Measurements from ENCODE around the gene DLGAP4. TPM values are rescaled to one million over a fixed set of nuclear protein-coding genes. Genes with fewer than 3 reads are reported as not detected.

The DLGAP4 gene
- total RNA-seq, 1 donor from 2014 or later: 172 TPM

DNA sequence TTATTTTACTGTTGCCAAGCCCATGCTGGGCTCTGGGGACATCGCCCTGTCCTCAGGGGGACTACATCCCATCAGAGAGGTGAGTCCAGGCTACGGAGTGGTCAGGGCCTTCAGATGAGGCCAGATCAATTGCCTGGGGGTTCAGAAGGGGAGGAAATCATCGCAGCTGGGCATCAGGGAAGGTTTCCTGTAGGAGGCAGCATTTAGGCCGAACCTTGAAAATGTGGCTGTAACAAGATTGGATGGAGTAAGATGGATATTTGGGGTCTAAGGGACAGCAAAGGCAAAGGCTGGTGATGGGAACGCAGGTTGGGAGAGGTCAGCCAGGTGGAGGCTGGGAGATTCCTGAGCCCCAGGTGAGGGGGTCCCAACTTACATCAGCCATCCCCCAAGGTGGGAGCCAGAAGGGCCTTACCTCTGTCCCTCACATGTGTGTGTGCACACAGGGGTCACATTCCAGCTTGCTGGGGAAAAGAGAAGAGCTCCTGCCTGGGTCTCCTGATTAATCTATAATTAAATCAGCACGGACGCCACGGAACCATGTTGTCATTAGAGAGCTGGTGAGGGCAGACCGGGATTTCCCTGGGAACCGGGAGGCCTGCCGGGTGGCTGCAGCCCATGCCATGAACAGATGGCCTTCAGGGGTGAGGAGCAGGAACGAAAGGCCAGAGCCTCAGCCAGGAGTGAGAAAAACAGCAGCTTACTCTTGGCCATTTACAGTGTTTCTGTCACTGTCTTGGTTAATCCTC lies 30.5 kb upstream of the DLGAP4 start:
- no peak overlapping the region for H3K27ac Mint-ChIP-seq (ENCODE audit: unreplicated experiment)
- DNase-seq (ENCODE audit: low spot score): no peak

DNA sequence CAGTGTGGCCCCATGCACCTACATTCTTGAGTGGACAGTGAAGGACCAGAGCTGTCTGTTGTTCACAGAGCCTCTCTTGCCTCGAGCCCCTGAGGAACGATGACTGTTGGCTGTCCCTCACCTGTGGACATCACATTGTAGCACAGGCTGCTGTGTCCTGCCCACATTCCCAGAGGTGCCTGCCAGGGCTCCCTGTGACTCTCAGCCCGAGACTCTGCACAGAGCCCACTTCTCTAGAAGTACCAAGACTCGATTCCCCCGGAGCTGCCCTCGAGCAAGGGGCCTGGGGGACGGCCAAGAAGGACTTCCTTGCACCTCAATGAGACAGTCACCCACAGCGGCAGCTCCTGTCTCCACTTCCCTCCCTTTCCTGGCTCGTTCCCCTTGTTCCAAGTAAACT lies 28.6 kb upstream of the DLGAP4 start:
- peaks cover 2% of the 10 kb centered on the region for H3K27me3 Mint-ChIP-seq (ENCODE audit: unreplicated experiment)
- TF ChIP-seq, protein P1, sequence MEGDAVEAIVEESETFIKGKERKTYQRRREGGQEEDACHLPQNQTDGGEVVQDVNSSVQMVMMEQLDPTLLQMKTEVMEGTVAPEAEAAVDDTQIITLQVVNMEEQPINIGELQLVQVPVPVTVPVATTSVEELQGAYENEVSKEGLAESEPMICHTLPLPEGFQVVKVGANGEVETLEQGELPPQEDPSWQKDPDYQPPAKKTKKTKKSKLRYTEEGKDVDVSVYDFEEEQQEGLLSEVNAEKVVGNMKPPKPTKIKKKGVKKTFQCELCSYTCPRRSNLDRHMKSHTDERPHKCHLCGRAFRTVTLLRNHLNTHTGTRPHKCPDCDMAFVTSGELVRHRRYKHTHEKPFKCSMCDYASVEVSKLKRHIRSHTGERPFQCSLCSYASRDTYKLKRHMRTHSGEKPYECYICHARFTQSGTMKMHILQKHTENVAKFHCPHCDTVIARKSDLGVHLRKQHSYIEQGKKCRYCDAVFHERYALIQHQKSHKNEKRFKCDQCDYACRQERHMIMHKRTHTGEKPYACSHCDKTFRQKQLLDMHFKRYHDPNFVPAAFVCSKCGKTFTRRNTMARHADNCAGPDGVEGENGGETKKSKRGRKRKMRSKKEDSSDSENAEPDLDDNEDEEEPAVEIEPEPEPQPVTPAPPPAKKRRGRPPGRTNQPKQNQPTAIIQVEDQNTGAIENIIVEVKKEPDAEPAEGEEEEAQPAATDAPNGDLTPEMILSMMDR (IDR thresholded peaks at IDR 0.05; ENCODE audit: unreplicated experiment): no peak
- no peak for DNase-seq (ENCODE audit: low spot score)
- H3K4me3 Mint-ChIP-seq (ENCODE audit: unreplicated experiment): no peak overlapping the region
- H3K9me3 Mint-ChIP-seq (ENCODE audit: unreplicated experiment): no peaks in the 10 kb centered on the region
- H3K4me1 Mint-ChIP-seq (ENCODE audit: unreplicated experiment): peaks cover 2% of the 10 kb centered on the region
- H3K36me3 Mint-ChIP-seq (ENCODE audit: low read depth, unreplicated experiment): no peaks in the 10 kb centered on the region
- no peak overlapping the region for H3K27ac Mint-ChIP-seq (ENCODE audit: unreplicated experiment)

More for the DNA sequence above, 30.5 kb upstream of the DLGAP4 start:
- no peak overlapping the region for H3K4me3 Mint-ChIP-seq (ENCODE audit: unreplicated experiment)
- peaks cover 14% of the 10 kb centered on the region for H3K4me1 Mint-ChIP-seq (ENCODE audit: unreplicated experiment)
- no peaks in the 10 kb centered on the region for H3K36me3 Mint-ChIP-seq (ENCODE audit: low read depth, unreplicated experiment)
- TF ChIP-seq, protein P1 (IDR thresholded peaks at IDR 0.05; ENCODE audit: unreplicated experiment): no peak
- peaks cover 4% of the 10 kb centered on the region for H3K27me3 Mint-ChIP-seq (ENCODE audit: unreplicated experiment)
- no peaks in the 10 kb centered on the region for H3K9me3 Mint-ChIP-seq (ENCODE audit: unreplicated experiment)

DNA sequence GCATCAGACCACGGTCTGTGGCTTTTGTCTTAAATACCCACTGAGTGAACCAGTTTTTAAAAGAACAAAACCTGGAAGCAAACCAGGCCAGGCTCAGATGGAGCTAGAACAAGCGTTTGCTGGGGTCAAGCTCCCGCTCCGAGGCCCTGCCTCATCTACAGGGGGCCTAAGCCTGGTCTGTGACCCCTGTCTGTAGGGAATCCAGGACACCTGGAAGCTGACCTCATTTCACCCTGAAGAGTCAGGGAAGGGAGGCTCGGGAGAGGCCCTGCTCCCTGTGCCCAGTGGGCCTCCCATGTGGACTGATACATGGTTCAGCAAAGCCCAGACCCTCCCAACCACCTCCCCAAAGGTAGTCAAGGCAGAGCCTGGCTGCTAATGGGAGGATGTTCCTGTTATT lies 26.8 kb upstream of the DLGAP4 start:
- TF ChIP-seq, protein P1 (IDR thresholded peaks at IDR 0.05; ENCODE audit: unreplicated experiment): no peak
- Mint-ChIP-seq H3K4me1 (ENCODE audit: unreplicated experiment) (no peaks in the 10 kb centered on the region), H3K9me3 (ENCODE audit: unreplicated experiment) (no peaks in the 10 kb centered on the region), H3K27me3 (ENCODE audit: unreplicated experiment) (peaks cover 2% of the 10 kb centered on the region), H3K4me3 (ENCODE audit: unreplicated experiment) (no peak overlapping the region), H3K27ac (ENCODE audit: unreplicated experiment) (no peak overlapping the region), H3K36me3 (ENCODE audit: low read depth, unreplicated experiment) (no peaks in the 10 kb centered on the region)
- DNase-seq (ENCODE audit: low spot score): no peak

DNA sequence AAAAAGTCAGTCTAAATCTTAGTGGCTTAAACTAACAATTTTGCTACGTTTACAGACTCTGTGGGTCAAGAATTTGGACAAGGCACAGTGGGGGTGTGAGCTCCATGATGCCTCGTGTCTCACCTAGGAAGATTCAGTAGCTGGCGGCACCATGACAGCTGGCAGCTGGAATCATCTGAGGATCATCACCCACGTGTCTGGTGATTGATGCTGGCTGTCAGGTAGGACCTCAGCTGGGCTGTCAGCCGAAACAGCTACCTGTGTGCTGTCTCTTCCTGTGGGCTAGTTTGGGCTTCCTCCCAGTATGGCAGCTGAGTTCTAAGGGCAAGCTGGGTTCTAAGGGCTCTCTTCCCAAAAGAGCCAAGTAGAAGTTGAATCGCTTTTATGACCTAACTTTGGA lies 26.4 kb upstream of the DLGAP4 start:
- no peaks in the 10 kb centered on the region for H3K9me3 Mint-ChIP-seq (ENCODE audit: unreplicated experiment)
- H3K36me3 Mint-ChIP-seq (ENCODE audit: low read depth, unreplicated experiment): no peaks in the 10 kb centered on the region
- TF ChIP-seq, protein P1 (IDR thresholded peaks at IDR 0.05; ENCODE audit: unreplicated experiment): no peak
- no peak overlapping the region for H3K4me3 Mint-ChIP-seq (ENCODE audit: unreplicated experiment)
- no peaks in the 10 kb centered on the region for H3K4me1 Mint-ChIP-seq (ENCODE audit: unreplicated experiment)
- H3K27me3 Mint-ChIP-seq (ENCODE audit: unreplicated experiment): peaks cover 2% of the 10 kb centered on the region
- no peak overlapping the region for H3K27ac Mint-ChIP-seq (ENCODE audit: unreplicated experiment)
- no peak for DNase-seq (ENCODE audit: low spot score)

DNA sequence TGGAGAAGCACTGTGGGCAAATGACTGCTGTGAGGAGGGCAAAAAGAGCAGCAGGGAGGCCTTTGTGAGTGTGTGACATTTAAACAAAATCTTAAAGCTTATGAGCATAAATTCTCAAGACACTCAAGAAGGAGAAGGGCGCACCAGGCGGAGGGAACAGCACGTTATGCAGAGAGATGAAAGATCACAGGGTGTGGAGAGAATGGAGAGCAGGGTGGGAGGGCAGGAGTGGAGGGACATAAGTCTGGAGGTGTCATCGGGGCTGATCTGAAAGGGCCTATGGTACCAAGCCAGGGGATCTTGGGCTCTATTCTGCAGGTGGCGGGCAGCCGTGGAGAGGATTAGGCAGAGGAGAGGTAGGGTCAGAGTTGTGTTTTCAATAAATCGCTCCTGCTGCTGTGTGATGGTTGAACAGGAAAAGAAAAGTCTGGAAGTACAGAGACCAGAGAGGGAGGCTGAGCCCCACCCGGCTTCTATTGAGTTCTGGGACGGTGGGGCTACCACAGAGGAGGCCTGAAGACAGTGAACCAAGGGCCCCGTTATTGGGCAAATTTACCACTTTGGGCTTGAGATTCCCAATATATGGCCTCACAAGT lies 24.3 kb upstream of the DLGAP4 start:
- Mint-ChIP-seq H3K4me1 (ENCODE audit: unreplicated experiment) (no peaks in the 10 kb centered on the region), H3K27ac (ENCODE audit: unreplicated experiment) (no peak overlapping the region), H3K9me3 (ENCODE audit: unreplicated experiment) (no peaks in the 10 kb centered on the region), H3K36me3 (ENCODE audit: low read depth, unreplicated experiment) (no peaks in the 10 kb centered on the region), H3K4me3 (ENCODE audit: unreplicated experiment) (no peak overlapping the region), H3K27me3 (ENCODE audit: unreplicated experiment) (no peaks in the 10 kb centered on the region)
- no peak for DNase-seq (ENCODE audit: low spot score)
- TF ChIP-seq, protein P1 (IDR thresholded peaks at IDR 0.05; ENCODE audit: unreplicated experiment): no peak

Data from endothelial cell (in vitro differentiated cells).